GM18517 (cell line): ENCODE measurements around the gene CCNDBP1.
"Not testable (repeated sequence)": the region's sequence is repeated elsewhere in the genome, so short reads cannot be mapped to it uniquely, and the experiment has no call there.

Source experiments
- ATAC-seq: cut with Tn5 transposase; IDR thresholded peaks from one replicate; pipeline ENCODE4 v1.9.1; 2021; ENCODE audit warnings: mild to moderate bottlenecking, moderate library complexity; ENCODE audit not compliant: unreplicated experiment

The CCNDBP1 gene

DNA sequence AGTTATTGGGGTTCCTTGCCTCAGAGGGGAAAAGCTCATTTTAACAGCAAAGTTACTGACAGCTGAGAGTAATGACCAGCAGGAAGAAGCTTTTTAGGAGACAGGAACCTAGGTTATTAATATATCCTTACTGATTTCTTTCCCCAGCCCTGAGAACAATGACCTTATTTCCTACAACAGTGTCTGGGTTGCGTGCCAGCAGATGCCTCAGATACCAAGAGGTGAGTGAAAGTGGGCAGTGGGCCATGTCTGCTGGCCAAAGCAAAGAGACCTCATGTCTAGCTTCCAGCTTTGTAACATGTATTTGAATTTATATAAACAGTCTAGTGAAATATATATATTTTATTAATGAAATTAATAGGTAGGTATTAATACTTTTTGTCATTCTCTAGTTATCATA, 5.0 kb downstream of the CCNDBP1 start:
- ATAC-seq, result no peak

DNA sequence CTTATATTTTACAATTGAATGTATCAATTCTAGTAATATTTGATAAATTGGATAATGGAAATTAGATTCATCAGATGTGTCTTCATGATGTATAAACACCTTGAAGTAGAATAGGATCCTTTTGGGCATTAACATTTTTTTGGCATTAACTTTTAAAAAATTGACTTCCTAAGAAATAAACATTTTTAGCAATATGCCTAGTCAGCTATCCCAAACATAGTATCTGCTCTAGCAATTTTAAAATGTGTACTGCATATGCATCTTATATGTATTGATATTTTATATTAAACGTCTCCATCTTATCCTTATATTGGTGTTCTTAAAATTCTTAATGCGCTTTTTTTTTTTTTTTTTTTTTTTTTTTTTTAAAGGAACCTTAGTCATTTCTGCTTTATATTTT, 8.5 kb downstream of the CCNDBP1 start:
- ATAC-seq, result no peak

DNA sequence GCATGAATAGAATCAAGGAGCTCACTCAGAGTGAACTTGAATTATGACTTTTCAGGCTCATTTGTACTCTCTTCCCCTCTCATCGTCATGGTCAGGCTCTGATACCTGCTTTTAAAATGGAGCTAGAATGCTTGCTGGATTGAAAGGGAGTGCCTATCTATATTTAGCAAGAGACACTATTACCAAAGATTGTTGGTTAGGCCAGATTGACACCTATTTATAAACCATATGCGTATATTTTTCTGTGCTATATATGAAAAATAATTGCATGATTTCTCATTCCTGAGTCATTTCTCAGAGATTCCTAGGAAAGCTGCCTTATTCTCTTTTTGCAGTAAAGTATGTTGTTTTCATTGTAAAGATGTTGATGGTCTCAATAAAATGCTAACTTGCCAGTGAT, 9.6 kb downstream of the CCNDBP1 start:
- no peak for ATAC-seq

DNA sequence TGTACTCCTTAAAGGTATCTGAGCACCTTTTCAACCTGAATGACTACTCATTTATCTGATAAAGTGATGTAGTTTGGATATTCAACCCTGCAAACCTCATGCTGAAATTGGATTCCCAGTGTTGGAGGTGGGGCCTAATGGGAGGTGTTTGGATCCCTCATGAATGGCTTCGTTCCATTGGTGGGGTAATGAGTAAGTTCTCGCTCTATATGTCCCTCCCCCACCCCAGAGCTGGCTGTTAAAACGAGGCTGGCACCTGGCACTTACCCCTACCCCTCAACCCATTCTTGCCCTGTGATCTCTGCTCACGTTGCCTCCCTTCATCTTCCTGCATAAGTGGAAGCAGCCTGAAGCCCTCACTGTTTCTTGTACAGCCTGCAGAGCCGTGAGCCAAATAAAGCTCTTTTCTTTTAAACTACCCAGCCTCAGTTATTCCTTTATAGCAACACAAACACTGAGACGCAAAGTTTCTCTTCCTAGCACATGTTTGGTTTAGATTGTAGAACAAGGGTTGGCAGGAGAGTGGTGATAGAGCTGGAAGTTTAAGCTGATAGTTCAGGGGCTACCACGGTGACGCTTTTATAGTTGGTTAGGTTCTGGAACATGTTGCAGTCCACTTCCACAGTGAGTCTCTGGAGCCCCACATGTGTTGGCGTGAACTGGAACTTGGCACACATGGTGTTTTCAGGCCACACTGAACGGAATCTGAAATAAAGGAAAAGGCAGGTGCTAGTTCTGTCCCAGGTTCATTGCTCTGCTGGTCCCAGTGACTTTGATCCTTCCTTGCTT, 11.8 kb downstream of the CCNDBP1 start:
- no peak for ATAC-seq

DNA sequence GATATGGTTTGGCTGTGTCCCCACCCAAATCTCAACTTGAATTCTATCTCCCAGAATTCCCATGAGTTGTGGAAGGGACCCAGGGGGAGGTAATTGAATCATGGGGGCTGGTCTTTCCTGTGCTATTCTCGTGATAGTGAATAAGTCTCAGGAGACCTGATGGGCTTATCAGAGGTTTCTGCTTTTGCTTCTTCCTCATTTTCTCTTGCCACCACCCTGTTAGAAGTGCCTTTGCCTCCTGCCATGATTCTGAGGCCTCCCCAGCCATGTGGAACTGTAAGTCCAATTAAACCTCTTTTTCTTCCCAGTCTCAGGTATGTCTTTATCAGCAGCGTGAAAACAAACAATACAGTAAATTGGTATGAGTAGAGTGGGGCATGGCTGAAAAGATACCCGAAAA, 12.6 kb downstream of the CCNDBP1 start:
- not testable (repeated sequence) for ATAC-seq

DNA sequence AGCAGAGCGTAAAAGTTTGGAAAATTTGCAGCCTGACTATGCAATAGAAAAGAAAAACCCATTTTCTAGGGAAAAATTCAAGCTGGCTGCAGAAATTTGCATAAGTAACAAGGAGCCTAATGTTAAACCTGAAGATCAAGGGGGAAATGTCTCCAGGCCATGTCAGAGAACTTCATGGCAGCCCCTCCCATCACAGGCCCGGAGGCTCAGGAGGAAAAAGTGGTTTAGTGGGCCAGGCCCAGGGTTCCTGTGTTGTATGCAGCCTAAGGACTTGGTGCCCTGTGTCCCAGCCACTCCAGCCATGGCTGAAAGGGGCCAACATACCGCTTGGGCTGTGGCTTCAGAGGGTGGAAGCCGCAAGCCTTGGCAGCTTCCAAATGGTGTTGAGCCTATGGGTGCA, 13.4 kb downstream of the CCNDBP1 start:
- not testable (repeated sequence) for ATAC-seq

DNA sequence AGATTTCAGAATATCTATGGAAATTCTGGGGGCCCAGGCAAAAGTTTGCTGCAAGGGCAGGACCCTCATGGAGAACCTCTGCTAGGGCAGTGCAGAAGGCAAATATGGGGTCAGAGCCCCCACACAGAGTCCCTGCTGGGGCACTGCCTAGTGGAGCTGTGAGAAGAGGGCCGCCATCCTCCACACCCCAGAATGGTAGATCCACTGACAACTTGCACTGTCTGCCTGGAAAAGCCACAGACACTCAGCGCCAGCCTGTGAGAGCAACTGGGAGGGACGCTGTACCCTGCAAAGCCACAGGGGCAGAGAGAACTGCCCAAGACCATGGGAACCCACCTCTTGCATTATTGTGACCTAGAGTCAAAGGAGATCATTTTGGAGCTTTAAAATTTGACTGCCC, 13.8 kb downstream of the CCNDBP1 start:
- no peak for ATAC-seq

DNA sequence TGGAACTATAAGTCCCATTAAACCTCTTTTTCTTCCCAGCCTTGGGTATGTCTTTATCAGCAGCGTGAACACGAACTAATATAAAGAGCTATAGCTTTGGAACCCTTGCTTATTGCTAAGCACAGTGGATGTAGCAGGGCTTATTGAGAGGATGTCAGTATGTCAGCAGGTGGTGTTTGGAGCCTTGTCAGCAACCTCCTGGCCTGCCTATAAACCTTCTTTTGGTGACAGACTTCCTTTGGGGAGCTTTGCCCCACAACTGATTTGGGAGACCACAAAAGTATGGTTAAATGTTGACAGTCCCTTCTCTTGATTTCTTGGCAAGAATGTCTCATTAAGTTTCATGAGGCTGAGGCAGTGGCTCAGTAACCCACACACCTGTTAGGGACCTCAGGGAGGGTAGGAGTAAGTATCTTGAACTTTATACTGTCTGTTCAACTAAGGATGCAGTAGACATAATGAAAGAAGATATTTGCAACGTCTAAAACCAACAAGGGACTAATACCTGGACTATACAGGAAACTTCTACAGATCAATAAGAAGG, 14.8 kb downstream of the CCNDBP1 start:
- ATAC-seq, result no peak

DNA sequence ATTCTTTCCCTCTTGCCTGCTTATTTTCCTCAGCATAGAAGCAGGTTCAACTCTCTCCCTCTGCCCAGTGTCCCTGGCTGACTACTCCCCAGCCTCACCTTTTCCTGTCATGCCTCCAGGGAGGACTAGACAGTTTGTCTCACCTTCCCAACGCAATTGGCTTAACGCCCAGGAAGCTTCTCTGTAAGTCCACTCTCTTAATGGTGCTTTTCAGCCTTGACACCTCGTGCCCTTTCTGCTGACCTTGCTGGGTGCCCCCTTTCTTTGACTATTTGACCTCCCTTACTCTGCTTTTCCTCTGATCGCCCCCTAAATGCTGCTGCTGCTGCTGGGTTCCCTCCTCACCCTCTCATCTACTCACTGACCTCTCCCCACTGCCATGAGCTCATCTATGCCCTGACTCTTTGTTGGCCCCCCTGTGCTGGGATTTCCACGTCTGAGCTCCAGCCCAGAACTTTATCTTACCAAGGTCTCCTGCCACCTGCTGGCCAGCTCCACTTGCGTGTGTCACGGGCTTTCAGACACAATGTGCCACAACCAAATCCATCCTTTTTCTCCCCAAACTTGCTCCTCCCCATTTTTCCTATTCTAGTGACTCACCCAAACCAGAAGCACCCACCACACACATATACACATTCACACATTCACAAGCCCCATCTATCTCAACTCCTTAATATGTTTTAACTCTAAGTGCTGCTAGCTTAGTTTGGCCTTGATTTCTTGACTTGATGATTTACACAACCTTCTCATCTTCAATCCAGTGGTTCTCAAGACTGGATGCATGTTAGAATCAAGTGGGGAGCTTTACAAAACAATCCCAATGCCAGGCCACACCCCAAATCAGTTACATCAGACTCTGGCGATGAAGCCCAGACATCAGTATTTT, 19.1 kb downstream of the CCNDBP1 start:
- no peak for ATAC-seq

DNA sequence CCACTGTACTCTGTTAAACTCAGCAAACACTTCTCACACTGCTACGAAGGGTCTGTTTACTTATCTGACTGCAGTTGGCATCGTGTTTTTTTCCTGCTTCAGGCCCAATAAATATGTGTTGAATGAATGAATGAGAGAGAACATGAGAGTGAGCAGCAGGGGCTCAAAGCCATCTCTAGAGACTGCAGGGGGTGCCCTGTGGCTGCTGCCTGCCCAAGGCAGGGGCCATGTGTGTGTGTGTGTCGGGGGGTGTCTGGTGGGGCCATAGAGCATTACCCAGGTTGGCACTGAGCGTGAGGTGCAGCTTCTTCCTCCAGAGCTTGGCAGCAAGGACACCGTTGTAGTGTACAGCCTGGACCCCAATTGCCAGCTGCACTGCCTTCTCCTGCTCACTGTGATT, 20.9 kb downstream of the CCNDBP1 start:
- no peak for ATAC-seq

DNA sequence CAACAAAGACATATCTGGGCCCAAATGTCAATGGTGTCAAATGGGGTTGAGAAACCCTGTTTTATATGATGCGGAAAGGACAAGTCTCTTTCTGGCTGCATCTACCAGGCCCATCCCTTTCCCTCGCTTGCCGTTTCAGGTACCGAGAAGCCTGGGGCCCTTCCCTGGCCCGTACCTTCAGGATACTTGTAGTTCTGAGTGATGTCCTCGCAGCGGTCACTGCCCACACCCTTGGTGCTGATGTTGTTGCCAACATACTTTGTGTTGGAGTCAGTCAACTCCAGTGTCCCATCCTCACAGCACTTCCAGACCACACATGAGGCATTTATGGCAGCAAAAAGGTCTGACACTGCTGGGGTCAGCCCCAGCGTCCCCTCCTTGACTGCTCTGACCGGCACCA, 21.8 kb downstream of the CCNDBP1 start:
- no peak for ATAC-seq

DNA sequence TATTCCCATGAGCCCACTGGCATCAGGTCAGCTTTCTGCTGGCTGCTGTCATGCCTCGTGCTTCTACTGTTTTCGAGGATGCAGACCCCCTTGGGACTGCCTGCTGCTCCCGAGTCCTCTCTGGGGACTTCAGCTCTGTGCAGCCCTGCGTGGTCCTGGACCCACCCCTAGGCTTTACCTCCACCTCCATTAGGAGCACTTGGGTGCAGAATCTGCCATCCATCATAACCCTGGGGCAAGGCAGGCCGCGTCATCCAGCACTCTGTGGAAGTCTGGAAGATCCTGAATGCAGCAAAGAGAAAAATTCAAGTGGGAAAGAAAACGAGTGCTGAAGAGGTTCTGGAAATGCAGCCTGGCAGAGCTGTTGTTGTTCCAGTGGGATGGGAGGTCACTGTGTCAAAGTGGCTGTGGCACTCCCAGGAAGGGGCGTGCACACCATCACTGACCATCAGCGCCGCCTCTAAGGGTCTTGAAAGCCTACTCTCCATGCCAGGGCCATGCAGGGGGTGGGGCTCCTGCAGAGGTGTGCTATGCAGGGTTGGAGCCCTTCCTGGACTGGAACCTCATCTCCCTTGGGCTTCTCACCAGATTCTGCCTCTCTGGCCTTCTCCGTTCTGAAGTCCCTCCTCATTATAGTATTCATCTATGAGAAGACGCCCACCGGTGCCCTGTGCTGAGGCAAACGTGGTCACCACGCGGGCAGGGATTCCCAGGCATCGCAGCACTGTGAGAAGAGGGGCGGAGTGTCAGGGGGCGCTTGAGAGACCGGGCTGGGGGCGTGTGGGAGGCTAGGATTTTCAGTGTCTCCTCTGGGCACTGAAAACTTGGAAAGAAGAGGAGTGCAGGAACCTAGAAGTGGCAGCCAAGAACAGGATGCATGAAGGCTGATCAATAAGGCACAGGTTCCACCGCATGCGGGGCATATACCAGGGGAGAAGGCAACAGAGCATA, 23.1 kb downstream of the CCNDBP1 start:
- no peak for ATAC-seq

DNA sequence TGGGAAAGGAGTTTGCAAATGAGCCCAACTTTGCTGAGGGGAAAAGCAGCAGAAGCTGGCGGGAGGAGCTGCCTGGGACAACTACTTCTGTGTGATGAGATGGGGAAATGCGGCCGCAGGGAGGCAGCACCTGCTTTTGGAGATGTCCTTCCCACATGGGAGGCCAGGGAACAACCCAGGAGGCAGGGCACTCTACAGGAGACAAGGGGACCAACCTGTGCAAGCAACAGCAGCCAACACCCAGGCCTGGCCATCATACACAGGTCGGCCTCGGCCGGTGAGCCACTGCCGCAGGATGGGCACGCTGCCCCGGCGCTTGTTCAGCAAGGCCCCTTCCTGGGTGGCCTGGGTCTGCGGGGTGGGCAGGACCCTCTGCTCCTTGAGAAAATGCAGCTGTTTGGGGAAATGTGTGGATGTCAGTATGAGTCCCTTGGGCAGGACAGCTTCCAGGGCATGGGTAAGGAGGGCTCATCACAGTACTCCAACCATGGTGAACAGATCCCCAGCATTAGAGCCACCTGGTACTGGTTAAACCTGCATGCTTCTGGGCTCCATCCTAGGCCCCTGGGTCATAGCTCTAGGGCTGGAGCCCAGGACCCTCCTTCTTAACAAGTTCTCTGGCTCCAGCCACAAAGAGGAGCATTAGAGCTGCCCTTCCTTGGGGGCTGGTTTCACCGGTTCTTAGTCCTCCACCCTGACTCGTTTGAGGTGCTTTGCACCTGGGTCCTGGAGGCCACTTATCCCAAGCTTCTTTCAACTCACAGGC, 24.0 kb downstream of the CCNDBP1 start:
- no peak for ATAC-seq

DNA sequence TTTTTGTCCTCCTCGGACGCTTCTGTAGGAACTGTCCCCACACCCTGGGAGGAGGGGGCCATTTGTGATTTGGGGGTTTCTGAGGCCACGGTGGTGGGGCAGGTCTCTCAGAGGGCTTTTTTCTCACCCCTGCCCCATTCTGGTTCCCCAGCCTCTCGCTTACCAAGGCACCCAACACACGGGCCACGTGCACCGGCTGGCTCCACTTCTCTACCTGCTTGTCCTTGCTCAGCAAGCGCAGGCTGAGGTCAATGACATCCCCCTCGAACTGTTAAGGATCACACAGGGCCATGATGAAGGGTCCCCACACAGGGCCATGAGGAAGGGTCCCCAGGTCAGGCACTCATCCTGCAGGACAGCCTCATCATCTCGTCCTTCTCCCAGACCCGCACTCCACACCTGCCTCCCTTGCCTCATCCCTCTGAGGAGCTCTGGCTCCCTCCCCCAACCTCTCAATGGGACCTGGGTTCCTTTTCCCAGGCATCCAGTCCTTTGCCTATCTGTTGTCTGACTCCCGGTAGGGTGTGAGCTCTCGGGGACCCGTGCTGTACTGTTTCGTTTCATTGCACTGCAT, 25.1 kb downstream of the CCNDBP1 start:
- ATAC-seq, result no peak

DNA sequence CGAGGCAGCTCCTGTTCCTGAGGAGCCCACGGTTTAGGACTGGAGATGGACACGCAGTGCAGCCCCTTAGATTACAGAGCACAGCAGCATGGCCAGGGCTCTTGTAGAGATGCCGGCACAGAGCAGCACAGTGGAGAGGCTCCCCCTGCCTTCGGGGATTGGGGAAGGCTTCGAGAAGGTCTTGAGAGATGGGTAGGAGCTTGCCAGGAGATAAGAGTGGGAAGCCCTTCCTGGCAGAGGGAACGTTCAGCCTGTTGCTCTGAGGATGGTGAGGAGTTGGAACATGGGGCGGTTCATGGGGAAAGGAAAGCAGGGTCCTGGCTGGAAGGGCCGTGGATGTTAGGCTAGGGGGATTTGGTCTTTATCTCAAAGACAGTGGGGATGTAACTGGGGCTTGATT, 25.6 kb downstream of the CCNDBP1 start:
- no peak for ATAC-seq

DNA sequence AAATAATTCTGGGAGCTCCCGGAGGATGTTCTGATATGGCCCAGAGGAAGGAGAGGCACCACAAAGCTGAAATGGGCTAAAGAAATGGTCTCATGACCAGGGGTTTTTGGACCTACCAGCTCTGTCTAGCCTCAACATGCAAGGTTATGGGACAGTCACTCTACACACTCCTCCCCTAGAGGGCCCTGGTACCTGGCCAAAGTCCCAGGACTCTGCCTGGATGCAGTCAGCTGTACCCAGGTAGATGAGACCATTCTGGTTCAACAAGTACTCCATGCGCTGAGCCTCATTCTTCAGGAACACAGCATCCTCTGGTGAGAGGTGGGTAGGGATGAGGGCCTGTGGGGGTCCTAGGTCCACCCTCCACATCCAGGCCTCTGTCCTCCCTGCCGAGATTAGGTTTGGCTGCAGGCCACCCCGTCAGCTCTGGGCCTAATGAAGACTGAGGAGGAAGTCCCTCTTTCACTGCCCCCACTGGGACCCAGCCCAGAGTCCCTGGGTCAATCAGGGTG, 26.1 kb downstream of the CCNDBP1 start:
- no peak for ATAC-seq

DNA sequence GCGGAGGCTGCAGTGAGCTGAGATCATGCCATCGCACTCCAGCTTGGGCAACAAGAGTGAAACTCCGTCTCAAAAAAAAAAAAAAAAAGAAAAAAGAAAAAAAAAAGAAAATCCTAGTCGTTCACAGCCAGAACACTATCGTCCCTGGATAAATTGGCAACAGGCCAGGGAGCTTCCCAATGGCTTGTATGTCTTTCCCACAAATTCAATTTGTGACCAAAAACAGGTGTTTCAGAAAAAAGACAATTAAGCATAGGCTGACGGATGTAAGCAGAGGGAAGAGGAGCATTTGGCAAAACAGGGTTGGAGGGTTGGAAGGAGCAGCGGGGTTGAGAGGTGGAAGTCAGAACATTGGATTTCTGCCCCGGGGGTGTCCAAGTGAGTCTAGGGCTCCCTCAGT, 27.1 kb downstream of the CCNDBP1 start:
- no peak for ATAC-seq

DNA sequence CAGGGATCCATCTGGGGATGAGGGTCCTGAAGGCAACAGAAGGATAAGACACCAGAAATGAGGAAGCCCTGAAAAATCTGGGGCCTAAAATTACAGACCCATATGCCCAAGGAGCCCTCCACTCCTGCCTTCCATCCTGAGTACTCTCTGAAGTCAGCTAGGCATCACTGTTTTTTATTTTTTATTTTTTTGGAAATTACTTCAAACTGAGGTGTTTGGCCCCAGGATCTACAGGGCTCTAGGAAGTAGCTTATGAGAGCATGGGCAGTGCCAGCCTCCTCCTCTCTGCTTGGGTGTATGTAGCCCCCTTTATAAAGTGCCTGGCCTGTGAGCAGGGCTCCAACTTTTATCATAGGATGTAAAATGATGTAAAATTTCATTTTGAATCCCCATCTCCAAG, 27.7 kb downstream of the CCNDBP1 start:
- no peak for ATAC-seq

DNA sequence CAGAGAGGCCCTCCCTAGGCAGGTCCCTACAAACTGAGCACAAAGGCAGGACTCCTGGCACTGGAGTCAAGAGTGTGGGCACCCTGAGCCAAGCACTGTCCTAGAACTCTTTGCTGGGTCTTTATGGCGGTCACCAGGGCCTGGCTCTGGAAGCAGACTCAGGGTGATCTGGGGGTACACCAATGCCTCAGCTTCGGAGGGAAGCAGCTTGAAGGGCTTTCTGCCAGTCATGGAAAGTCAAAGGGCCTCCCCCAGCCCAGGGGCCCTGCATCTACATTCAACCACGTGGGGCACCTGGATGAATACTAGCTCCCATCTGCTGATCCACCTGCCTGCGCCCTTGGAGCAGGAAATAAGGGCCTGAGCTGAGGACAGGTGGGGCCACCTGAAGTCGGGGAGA, 28.3 kb downstream of the CCNDBP1 start:
- no peak for ATAC-seq

DNA sequence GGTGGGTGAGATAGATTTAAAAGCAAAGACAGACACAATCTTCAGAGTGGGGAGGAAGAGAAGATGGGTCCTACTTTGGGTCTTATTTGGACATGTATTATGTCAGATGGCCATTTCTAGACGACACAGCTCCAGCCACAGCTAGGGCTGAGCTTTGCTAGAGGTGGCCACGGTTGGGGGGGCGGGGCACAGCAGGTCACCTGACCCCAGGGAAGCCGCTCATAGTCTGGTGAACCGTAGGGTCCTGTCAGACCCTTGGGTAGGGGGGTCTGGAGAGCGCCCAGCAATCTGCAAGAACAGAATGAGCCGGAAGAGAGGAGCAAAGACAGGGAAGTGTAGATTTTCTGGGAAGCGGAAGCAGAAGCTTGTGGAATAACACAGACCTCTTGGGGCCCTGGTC, 29.0 kb downstream of the CCNDBP1 start:
- no peak for ATAC-seq
